Brain pericyte (primary cell): ENCODE results near the gene RNF169.

Source experiments
- DNase-seq: peaks from one replicate; pipeline ENCODE4 v3.0.0-alpha.2; 2012; ENCODE audit warnings: low read depth, low spot score

Gene RNF169

GRCh38 chr11:74748211-74749126 lies at the start of gene RNF169:
Gene RNF169, plus strand, starts transcription at chr11:74748849. Its CDS starts 32 bp downstream, at chr11:74748881.
- DNase-seq, result peak; percentile 81

- no peak for DNase-seq
Observed at GRCh38 chr11:74699615-74700396, 48.8 kb upstream of the RNF169 start.

GRCh38 chr11:74701351-74701750 lies 47.3 kb upstream of the RNF169 start:
- no peak for DNase-seq

- no peak for DNase-seq
Observed at GRCh38 chr11:74702383-74703007, 46.2 kb upstream of the RNF169 start.

GRCh38 chr11:74703211-74703610 lies 45.4 kb upstream of the RNF169 start:
- no peak for DNase-seq

- DNase-seq, result no peak
Observed at GRCh38 chr11:74707182-74707581, 41.5 kb upstream of the RNF169 start.

GRCh38 chr11:74707602-74708510 lies 40.8 kb upstream of the RNF169 start:
- no peak for DNase-seq

GRCh38 chr11:74709175-74709574 lies 39.5 kb upstream of the RNF169 start:
- DNase-seq, result no peak

GRCh38 chr11:74710281-74710938 lies 38.2 kb upstream of the RNF169 start:
- no peak for DNase-seq

GRCh38 chr11:74713686-74714085 lies 35.0 kb upstream of the RNF169 start:
- DNase-seq, result no peak

GRCh38 chr11:74714904-74715303 lies 33.7 kb upstream of the RNF169 start:
- DNase-seq, result no peak

GRCh38 chr11:74717221-74717969 lies 31.3 kb upstream of the RNF169 start:
- no peak for DNase-seq

GRCh38 chr11:74719011-74719410 lies 29.6 kb upstream of the RNF169 start:
- DNase-seq, result no peak

GRCh38 chr11:74720596-74721478 lies 27.8 kb upstream of the RNF169 start:
- DNase-seq, result no peak

GRCh38 chr11:74721479-74721835 lies 27.2 kb upstream of the RNF169 start:
- DNase-seq, result no peak

- DNase-seq, result no peak
Observed at GRCh38 chr11:74723511-74723910, 25.1 kb upstream of the RNF169 start.

- DNase-seq, result no peak
Observed at GRCh38 chr11:74725701-74726100, 22.9 kb upstream of the RNF169 start.

GRCh38 chr11:74726547-74727182 lies 22.0 kb upstream of the RNF169 start:
- peak; percentile 25 for DNase-seq
